T-cell (primary cell): ENCODE results near the gene SERPINI1. TPM values are rescaled to one million over a fixed set of nuclear protein-coding genes. Genes with fewer than 3 reads are reported as not detected.

Source experiments
- ATAC-seq, 4 experiments: fragments of 200-7000 bp in 3 of 4; fragments of 150-1000 bp in 1 of 4; cut with Tn5 transposase; replicated peaks in 1 of 4; 1 replicate in 3 of 4; 2 replicates in 1 of 4; pipeline ENCODE4 v1.10.0; 2021; ENCODE audit warnings: moderate library complexity in 3 of 4, mild to moderate bottlenecking in 2 of 4, moderate number of reproducible peaks in 1 of 4
- CTCF ChIA-PET, 2 donors: fragments of 300-600 bp; sonication (Branson Sonifier 250); formaldehyde crosslinking; loops; one replicate each; lab custom pipeline; 2022; ENCODE audit warnings: antibody characterized with exemption in 2 of 2; lab: Charles Lee
- POLR2A ChIA-PET, 2 donors: fragments of 300-600 bp; sonication (Branson Sonifier 250); formaldehyde crosslinking; loops; one replicate each; lab custom pipeline; 2022; ENCODE audit warnings: antibody characterized with exemption in 2 of 2; lab: Charles Lee
- DNase-seq, 35 experiments: peaks; one replicate each; pipeline versions ENCODE4 v3.0.0 to v3.0.0-alpha.2; 2013 to 2023
- H3K27ac ChIP-seq: one replicate; pipeline ENCODE4 v1.5.1; 2013; ENCODE audit warnings: low read length
- H3K27me3 ChIP-seq, 2 experiments: replicated peaks in 1 of 2; 1 replicate in 1 of 2; 2 replicates in 1 of 2; pipeline versions ENCODE4 v1.6.1 to v1.7.0; 2013; ENCODE audit warnings: low read length in 1 of 2, mixed read lengths in 1 of 2; ENCODE audit not compliant: control insufficient read depth in 2 of 2, insufficient read depth in 2 of 2; ENCODE audit errors: extremely low read depth in 1 of 2
- H3K36me3 ChIP-seq, 2 donors: 1 replicate in 1 of 2; 2 replicates in 1 of 2; pipeline versions ENCODE4 v1.6.1 to v1.7.0; 2013; ENCODE audit warnings: low read length in 1 of 2; ENCODE audit not compliant: control insufficient read depth in 2 of 2, insufficient read depth in 1 of 2; ENCODE audit errors: extremely low read depth in 1 of 2
- H3K4me1 ChIP-seq, 2 experiments: 1 replicate in 1 of 2; 2 replicates in 1 of 2; pipeline versions ENCODE4 v1.6.1 to v1.7.0; 2013; ENCODE audit warnings: low read length in 2 of 2, mixed read lengths in 1 of 2; ENCODE audit not compliant: insufficient read depth in 2 of 2, control insufficient read depth in 1 of 2; ENCODE audit errors: extremely low read depth in 1 of 2
- H3K4me3 ChIP-seq, 2 donors: 1 replicate in 1 of 2; 2 replicates in 1 of 2; pipeline versions ENCODE4 v1.5.1 to v1.7.0; 2013; ENCODE audit warnings: mild to moderate bottlenecking in 2 of 2, low read length in 1 of 2, moderate library complexity in 1 of 2; ENCODE audit not compliant: control insufficient read depth in 1 of 2; ENCODE audit errors: extremely low read depth in 1 of 2
- H3K9me3 ChIP-seq: 2 replicates; pipeline ENCODE4 v1.7.0; 2013
- H3K27ac Mint-ChIP-seq, 2 donors: one replicate each; pipeline ENCODE4 v1.8.0; 2020 to 2021; ENCODE audit warnings: mild to moderate bottlenecking in 2 of 2, mixed read lengths in 2 of 2
- H3K27me3 Mint-ChIP-seq, 2 donors: one replicate each; pipeline ENCODE4 v1.8.0; 2021 to 2022; ENCODE audit warnings: mixed read lengths in 2 of 2
- H3K36me3 Mint-ChIP-seq: one replicate; pipeline ENCODE4 v1.8.0; 2021; ENCODE audit warnings: mixed read lengths
- H3K4me1 Mint-ChIP-seq, 3 donors: one replicate each; pipeline ENCODE4 v1.8.0; 2020 to 2022; ENCODE audit warnings: mixed read lengths in 3 of 3, mild to moderate bottlenecking in 1 of 3
- H3K4me3 Mint-ChIP-seq, 3 donors: one replicate each; pipeline ENCODE4 v1.8.0; 2020 to 2022; ENCODE audit warnings: mild to moderate bottlenecking in 3 of 3, mixed read lengths in 3 of 3, moderate library complexity in 3 of 3
- H3K9me3 Mint-ChIP-seq, 3 donors: one replicate each; pipeline ENCODE4 v1.8.0; 2020 to 2022; ENCODE audit warnings: mixed read lengths in 3 of 3
- WGBS: methylation state at CpG from one replicate; pipeline ENCODE4 v1.1.5; 2013; ENCODE audit warnings: missing lambda C conversion rate; ENCODE audit not compliant: insufficient coverage; 5-methylcytosine and 5-hydroxymethylcytosine counted together
- total RNA-seq, 35 experiments: library from RNA in 6 of 35; stranded (reverse) in 6 of 35; fragments of 120-200 nt in 1 of 35; gene quantifications; one replicate each; pipeline versions ENCODE4 v1.2.1 to v1.2.4 and lab custom pipeline; 2013 to 2026

SERPINI1 gene
- total RNA-seq, 5 donors from 2014 or later (not counting 1 experiment from before 2014, with no cell fraction given) = 2.8 to 4.1 (median 3.0) TPM

DNA sequence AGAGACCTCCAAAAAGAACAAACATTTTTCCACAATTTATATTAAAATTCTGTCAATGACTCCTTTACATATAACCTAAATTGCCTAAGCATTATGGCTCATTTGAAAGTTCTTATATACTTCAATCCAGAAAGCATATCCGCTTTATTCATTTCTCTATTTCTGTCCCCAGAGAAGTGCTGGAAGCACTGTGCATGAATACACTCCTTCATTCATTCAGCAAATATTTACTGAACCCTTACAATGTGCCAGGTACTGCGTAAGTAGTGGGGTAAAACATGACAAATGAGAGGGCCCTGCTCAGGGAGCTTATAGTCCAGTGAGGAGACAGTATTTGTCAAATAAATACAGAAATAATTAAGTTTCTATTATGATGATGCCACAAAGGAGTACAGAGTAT lies 4.1 kb upstream of the SERPINI1 start:
- H3K27ac ChIP-seq = no peak overlapping the region
- ATAC-seq = no peak
- H3K4me1 Mint-ChIP-seq = peaks cover 35 to 41% (median 39%) of the 10 kb centered on the region in 3 donors
- H3K4me3 Mint-ChIP-seq = peak overlapping the region in 1 of 3 donors; percentile 25
- H3K36me3 Mint-ChIP-seq = peaks cover 7% of the 10 kb centered on the region
- 100% methylated on average over 1 of the region's 2 CpGs for WGBS
- POLR2A ChIA-PET = no interaction called here
- H3K36me3 ChIP-seq = no peaks in the 10 kb centered on the region
- H3K27me3 Mint-ChIP-seq = no peaks in the 10 kb centered on the region
- no peak overlapping the region for H3K27ac Mint-ChIP-seq
- H3K27me3 ChIP-seq = no peaks in the 10 kb centered on the region
- no peak overlapping the region for H3K4me3 ChIP-seq
- no peak for DNase-seq
- H3K9me3 ChIP-seq = no peaks in the 10 kb centered on the region
- H3K4me1 ChIP-seq = peaks cover 0 to 44% of the 10 kb centered on the region in 2 experiments
- CTCF ChIA-PET = interaction anchor here in 1 of 2 donors (1.7 kb wide), 1 partner anchor 10 kb away, joined by 7 read pairs; no protein-coding TSS in a partner anchor
- H3K9me3 Mint-ChIP-seq = no peaks in the 10 kb centered on the region

DNA sequence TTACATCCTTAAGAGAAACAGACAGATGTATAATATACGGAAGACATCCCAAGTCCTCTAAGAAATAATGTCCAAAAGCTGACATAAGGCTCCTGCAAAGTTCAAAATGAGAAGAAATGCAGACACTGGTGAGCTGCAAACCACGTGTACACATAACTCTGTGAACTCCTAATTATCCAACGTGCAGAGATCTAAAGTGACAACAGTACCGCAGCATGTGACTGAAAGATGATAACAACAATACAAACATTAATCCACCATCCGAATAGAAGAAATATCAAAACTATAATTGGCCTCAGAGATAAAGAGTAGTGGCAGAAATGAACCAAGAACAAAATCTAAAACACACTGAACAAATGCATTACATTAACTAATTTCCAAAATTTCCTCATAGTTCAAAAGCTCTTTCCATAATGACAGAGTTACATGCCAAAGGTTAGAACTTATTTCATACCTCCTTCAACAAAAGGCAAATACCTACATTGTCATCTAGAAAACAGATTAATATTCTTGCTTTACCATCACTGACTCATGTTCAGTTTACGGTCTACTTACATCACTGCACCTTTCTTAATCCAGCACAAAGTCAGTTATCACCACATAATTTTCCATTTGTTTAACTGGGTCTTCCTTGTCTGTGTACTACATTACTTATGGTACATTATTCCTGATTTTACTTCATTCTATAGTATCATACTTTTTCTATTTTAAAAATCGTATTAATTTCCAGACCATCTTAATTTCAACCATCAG lies 3.0 kb upstream of the SERPINI1 start:
- Mint-ChIP-seq H3K36me3 (peaks cover 7% of the 10 kb centered on the region), H3K9me3 (no peaks in the 10 kb centered on the region), H3K27ac (no peak overlapping the region), H3K27me3 (no peaks in the 10 kb centered on the region), H3K4me1 (peaks cover 28 to 30% (median 30%) of the 10 kb centered on the region in 3 donors), H3K4me3 (peak overlapping the region in 1 of 3 donors; percentile 25)
- Histone ChIP-seq H3K4me1 (peaks cover 0 to 38% of the 10 kb centered on the region in 2 experiments), H3K9me3 (no peaks in the 10 kb centered on the region), H3K36me3 (no peaks in the 10 kb centered on the region), H3K4me3 (no peak overlapping the region), H3K27ac (no peak overlapping the region), H3K27me3 (no peaks in the 10 kb centered on the region)
- ChIA-PET POLR2A (no interaction called here), CTCF (interaction anchor here in 1 of 2 donors (1.3 kb wide), 1 partner anchor 47 kb away, joined by 4 read pairs; no protein-coding TSS in a partner anchor)
- DNase-seq (no peak), ATAC-seq (no peak)
- 67% methylated on average over 3 of the region's 7 CpGs for WGBS

DNA sequence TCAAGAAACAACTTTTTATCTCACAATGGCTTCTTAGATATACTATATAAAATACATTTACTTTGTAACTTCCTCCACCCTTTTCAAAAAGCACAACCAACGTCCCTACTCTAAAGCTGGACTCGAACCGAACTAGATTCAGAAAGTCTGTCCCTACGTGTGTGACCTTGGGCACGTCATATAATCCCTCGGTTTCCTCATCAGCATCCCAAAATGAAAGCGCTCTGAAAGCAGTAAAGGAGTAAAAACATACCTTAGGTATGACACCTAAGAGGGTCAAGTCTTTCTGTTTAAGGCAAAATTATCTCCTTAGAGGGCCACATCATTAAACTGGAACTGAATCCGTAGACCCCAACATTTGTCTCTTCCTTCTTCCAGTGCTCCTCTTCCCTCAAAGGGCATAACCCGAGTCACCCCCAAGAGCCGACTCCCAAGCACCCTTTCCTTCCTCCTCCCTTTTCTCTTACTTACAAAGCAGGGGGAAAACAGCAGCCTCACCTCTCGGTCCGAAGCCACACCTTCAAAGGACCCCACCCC lies 1.5 kb upstream of the SERPINI1 start:
- no peaks in the 10 kb centered on the region for H3K27me3 ChIP-seq
- ChIA-PET POLR2A (no interaction called here), CTCF (interaction anchor here in 1 of 2 donors (1.9 kb wide), 1 partner anchor 354 kb away, joined by 6 read pairs; the partner anchor contains the start of gene ZBBX)
- H3K27me3 Mint-ChIP-seq = no peaks in the 10 kb centered on the region
- ATAC-seq (no peak), DNase-seq (peak in 1 of 35 experiments; percentile 46)
- no peaks in the 10 kb centered on the region for H3K9me3 ChIP-seq
- WGBS = 0% methylated on average over 8 of the region's 12 CpGs
- H3K36me3 Mint-ChIP-seq = peaks cover 7% of the 10 kb centered on the region
- no peak overlapping the region for H3K4me3 Mint-ChIP-seq
- H3K27ac ChIP-seq = peak overlapping the region; percentile 75
- H3K4me3 ChIP-seq = peak overlapping the region; percentile 81 to 84
- no peaks in the 10 kb centered on the region for H3K9me3 Mint-ChIP-seq
- no peaks in the 10 kb centered on the region for H3K36me3 ChIP-seq
- H3K4me1 ChIP-seq = peaks cover 0 to 36% of the 10 kb centered on the region in 2 experiments
- no peak overlapping the region for H3K27ac Mint-ChIP-seq
- peaks cover 19 to 23% (median 21%) of the 10 kb centered on the region in 3 donors for H3K4me1 Mint-ChIP-seq

DNA sequence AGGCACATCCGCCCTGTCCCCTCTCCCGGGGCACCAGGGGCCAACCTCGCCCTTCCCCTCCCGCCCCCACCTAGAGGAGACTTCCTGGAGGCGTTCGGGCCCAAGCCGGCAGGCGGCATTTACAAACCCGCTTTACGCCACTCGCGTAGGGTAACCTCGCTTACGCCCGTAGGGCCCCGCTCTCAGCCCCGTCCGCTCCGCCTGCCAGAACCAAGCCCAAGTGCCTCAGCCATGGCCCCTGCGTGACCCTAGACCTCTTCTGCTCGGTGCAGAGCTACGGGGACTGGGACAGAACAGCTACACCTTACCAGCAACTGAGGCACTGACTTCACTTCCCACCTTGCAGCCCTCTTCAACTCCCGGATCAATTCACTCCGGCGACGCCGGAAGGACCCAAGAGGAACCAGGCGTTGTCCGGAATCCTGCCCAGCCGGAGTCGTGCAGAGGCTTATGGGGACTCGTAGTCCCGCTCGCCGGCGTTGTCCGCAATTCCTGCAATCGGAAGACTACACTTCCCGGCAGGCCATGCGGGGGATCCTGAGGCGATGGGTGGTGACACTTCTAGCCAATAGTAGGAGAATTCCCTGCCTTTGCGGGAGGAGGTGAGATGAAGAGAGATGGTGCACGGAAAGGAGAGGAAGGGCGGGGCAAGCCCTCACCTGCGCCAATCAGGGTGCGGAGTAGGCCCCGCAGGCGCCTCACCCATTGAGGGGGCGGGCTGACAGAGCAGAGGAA lies 856 bp upstream of the SERPINI1 start, which contains the start of gene PDCD10:
Gene PDCD10 (minus strand): TSS at position 395 of the 735 bp plus-strand sequence. CDS start 14,735 bp downstream, outside the sequence.
- peak; percentile 87 to 89 (median 88) for ATAC-seq
- Histone ChIP-seq H3K27ac (peak within 1 kb of the TSS; percentile 75), H3K36me3 (no peaks in the 10 kb centered on the region), H3K4me1 (peaks cover 0 to 35% of the 10 kb centered on the region in 2 experiments), H3K4me3 (peak within 1 kb of the TSS; percentile 81 to 84), H3K27me3 (no peaks in the 10 kb centered on the region), H3K9me3 (no peaks in the 10 kb centered on the region)
- Mint-ChIP-seq H3K9me3 (no peaks in the 10 kb centered on the region), H3K27ac (no peak within 1 kb of the TSS), H3K4me1 (peaks cover 13 to 20% (median 15%) of the 10 kb centered on the region in 3 donors), H3K36me3 (peaks cover 7% of the 10 kb centered on the region), H3K27me3 (no peaks in the 10 kb centered on the region), H3K4me3 (no peak within 1 kb of the TSS)
- WGBS = 0% methylated on average over 48 of the region's 49 CpGs
- ChIA-PET POLR2A (no interaction called here), CTCF (interaction anchor here (0.8 to 2.1 kb wide), 4 partner anchors 43 to 354 kb away, joined by 3 to 8 read pairs (median 5); partner anchors contain the start of gene ZBBX (in 1 of the 2))
- peak; percentile 92 to 98 (median 97) for DNase-seq

DNA sequence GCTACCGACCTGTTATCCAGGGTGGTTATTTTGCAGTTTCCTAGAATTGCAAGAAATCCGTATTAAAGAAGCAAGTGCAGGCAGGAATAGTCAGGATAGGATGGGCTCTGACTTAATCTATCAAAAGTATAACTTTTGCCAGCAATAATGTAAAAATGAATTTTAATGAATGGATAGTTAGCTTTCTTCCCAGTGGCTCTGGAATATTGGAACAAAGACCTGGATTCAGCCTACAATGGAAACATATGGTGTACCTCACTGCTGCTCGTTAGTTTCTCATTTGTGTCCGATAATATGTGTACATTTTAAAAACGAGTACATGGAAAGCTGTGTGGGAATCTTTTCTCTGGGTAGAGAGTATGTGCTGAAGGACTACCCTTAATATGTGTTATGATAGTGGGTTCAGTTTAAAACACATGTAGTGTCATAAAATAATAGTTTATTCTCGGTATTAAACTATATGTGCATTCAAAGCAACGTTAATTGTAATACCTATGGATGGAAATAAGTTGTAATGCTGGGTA lies 805 bp downstream of the SERPINI1 start:
- peaks cover 10% of the 10 kb centered on the region for H3K36me3 Mint-ChIP-seq
- no peaks in the 10 kb centered on the region for H3K27me3 Mint-ChIP-seq
- CTCF ChIA-PET = interaction anchor here (0.8 to 2.1 kb wide), 2 partner anchors 51 to 146 kb away, joined by 4 to 8 read pairs; no protein-coding TSS in a partner anchor
- Histone ChIP-seq H3K27ac (no peak overlapping the region), H3K36me3 (no peaks in the 10 kb centered on the region), H3K4me3 (peak overlapping the region in 1 of 2 donors; percentile 81), H3K4me1 (peaks cover 0 to 28% of the 10 kb centered on the region in 2 experiments), H3K27me3 (no peaks in the 10 kb centered on the region), H3K9me3 (no peaks in the 10 kb centered on the region)
- H3K9me3 Mint-ChIP-seq = no peaks in the 10 kb centered on the region
- peaks cover 12 to 17% (median 12%) of the 10 kb centered on the region in 3 donors for H3K4me1 Mint-ChIP-seq
- WGBS = 40% methylated on average over 2 of the region's 7 CpGs
- no peak overlapping the region for H3K27ac Mint-ChIP-seq
- ATAC-seq = no peak
- DNase-seq = no peak
- H3K4me3 Mint-ChIP-seq = no peak overlapping the region
- POLR2A ChIA-PET = no interaction called here
